Measurements from ENCODE around the gene PET100.

DNA sequence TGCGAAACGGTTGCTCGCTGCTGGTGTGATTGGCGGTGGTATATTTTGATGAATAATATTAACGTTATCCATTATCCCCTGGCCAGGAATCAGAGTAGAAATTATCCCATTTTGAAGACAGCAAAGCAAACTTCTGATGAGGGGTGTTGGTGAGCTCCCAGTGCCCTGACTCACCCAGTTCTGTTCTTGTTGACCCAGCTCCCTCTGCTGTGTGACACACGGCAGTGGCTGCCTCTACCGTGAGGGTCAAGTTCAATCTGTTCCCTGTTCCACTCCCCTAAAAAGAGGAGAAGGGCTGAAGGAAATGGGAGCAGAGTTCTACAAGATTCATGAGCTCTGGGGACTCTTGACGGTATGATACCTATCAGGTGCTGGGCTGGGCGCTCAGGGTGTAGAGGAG lies 31.9 kb upstream of the PET100 start:
- TF ChIP-seq CTCF (optimal IDR thresholded peaks at IDR 0.05 in 1 of 3, IDR thresholded peaks at IDR 0.05 in 1 of 3, conservative IDR thresholded peaks at IDR 0.05 in 1 of 3; ENCODE audit: extremely low read depth in 1 of 3, insufficient read depth in 2 of 3, low read length in 3 of 3) (peak in 1 of 3 experiments; percentile 34), EZH2 (IDR thresholded peaks at IDR 0.05; ENCODE audit: low read length) (no peak)
